HG03108 (cell line): ENCODE measurements around the gene DEK.
"Not testable (repeated sequence)": the region's sequence is repeated elsewhere in the genome, so short reads cannot be mapped to it uniquely, and the experiment has no call there.

ENCODE experiments used
- ATAC-seq: cut with Tn5 transposase; IDR thresholded peaks from one replicate; pipeline ENCODE4 v1.9.1; 2021; ENCODE audit warnings: moderate library complexity; ENCODE audit not compliant: unreplicated experiment

Gene DEK

DNA sequence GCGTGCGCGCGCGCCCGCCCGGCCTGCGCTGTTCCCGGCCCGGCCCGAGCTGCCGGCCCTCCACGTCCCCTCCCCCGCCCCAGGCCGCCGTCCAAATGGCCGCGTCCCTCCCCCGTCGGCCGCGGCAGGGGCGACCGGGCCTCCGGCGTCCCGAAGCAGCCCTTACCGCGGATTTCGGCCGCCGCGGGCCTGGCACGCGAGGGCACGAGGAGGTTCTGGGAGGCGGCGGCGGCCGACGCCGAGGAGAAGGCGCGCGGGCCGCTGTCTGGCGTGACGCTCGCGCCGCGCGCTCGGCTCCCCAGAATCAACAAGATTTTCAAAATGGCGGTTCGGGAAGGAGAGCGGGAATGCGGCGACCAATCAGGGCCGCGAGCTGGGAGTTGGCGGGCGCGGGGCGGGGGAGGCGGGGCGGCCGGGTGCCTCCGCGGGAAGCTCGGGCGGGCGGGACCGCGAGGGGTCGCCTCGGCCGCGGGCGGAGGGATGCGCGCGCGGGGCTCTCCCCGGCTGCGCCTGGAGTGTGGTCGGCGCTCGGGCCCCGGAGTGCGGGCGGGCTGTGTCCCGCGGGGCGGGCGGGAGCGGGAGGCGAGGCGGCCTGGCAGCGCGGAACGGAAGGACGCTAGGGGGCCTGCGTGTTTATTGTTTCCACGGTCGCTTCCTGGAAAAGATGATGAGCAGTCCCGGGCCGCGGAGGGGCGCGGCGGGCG lies at the start of gene DEK:
Gene DEK, minus strand, starts transcription at position 312 of the 704 bp plus-strand sequence. CDS start 543 bp downstream, outside the sequence.
- ATAC-seq, result peak; percentile 32

- no peak for ATAC-seq
Observed at GRCh38 chr6:18312368-18312767, 48.0 kb upstream of the DEK start.

DNA sequence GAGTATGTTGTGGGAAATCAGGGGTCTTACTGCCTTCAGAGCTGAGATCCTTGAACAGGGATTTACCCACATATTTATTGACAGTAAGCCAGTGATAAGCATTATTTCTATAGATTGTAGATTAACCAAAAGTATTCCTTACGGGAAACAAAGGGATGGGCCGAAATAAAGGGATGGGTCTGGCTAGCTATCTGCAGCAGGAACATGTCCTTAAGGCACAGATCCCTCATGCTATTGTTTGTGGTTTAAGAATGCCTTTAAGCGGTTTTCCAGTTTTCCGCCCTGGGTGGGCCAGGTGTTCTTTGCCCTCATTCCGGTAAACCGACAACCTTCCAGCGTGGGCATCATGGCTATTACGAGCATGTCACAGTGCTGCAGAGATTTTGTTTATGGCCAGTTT lies 45.7 kb upstream of the DEK start:
- not testable (repeated sequence) for ATAC-seq

DNA sequence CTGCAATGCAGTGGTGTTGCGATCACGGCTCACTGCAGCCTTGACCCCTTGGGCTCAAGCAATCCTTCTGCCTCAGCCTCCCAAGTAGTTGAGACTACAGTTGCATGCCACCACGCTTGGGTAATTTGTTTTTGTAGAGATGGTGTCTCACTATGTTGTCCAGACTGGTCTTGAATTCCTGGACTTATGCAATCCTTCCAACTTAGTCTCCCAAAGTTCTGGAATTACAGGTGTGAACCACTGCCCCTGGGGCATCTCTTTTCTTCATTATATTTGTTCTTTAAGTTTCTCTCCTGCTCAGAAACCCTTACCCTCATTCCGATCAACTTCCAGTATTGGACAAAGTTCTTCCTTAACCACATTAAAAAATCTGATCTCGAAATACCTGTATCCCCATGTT lies 44.7 kb upstream of the DEK start:
- ATAC-seq, result no peak

GRCh38 chr6:18308070-18308735 lies 43.9 kb upstream of the DEK start:
- ATAC-seq, result no peak

DNA sequence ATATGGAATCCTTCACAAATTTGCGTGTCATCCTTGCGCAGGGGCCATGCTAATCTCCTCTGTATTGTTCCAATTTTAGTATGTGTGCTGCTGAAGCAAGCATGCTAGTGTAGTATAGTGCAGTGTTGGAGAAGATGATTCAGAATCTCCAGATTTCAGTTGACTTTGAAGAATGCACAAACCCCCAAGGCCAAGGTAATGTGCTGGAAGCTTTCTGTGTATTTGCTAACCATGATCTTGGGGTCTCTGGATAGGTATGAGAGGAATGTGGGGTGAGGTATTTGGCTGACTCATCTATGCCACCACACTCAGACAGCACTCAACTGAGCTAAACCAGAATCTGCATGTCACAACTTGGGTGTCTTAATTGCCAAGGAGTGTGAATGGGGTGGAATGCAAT lies 42.6 kb upstream of the DEK start:
- ATAC-seq, result no peak

DNA sequence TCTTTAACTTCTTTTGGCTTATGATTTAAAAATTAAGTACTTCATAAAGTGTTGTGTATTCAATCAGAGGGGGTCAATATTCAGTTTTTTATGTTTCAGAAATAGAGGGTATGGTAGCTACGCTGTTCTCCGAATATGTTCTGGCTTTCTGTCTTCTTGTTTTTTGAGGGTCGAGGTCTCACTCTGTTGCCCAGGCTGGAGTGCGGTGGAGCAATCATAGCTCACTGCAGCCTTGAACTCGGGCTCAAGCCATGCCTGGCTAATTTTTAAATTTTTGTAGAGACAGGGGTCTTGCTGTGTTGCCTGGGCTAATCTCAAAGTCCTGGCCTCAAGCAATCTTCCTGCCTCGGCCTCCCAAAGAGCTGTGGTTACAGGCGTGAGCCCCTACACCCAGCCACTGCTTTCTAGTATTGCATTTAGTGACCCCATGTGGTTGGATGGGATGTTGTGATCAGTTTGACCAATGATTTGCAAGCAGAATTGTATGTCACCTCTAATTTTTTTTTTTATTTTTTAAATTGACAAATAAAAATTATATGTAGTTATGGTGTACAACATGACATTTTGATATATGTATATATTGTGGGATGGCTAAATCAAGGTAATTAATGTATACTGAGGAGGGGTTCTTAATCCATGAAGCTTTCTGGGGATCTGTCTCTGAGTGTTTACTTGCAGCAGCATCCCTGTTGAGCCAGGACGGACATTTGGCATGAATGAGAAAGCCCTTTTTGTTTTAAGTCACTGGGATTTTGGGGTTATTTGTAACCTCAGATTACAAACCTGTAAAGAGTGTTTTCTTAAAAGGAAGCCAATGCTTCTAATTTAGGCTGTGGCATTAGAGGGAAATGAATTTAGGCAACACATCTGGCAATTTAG lies 38.5 kb upstream of the DEK start:
- ATAC-seq, result no peak

DNA sequence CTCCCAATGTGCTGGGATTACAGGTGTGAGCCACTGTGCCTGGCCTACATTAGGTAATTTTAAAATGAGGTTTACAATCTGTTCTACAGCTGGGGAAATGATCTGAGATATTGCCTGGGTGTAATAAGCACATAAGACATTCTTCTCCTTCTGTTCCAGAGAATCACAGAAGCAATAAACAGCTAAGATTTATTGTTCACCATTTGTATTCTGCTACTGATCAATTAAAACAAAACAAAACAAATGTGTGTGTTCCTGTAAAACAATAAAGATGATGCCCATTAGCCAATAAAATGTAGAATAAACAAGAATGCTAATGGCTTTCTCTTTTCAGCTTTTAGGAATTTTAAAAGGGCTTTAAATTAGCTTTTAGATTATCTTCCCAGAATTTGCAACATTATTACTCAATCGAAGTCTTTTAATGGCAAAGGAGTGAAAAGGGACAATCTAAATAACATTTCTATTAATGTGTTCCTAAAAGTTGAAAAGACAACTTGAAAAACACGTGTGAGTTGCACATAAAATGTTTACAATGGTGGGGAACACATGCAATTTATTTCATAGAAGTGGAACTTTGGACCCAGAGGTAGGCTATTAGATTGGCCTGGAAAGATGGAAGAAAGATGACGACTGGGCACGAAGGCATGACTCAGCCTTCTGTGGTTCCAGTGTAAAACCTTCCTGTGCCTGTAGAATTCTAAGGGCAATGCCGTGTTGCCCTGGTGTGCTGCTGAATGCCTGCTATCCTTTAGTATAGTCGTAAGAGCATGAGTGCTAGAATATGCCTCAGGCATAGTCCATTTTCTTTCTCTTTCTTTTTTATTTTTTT lies 29.0 kb upstream of the DEK start:
- ATAC-seq, result no peak

GRCh38 chr6:18289283-18289682 lies 25.0 kb upstream of the DEK start:
- no peak for ATAC-seq

GRCh38 chr6:18284261-18284660 lies 19.9 kb upstream of the DEK start:
- no peak for ATAC-seq

- no peak for ATAC-seq
Observed at GRCh38 chr6:18281564-18281963, 17.2 kb upstream of the DEK start.

- no peak for ATAC-seq
Observed at GRCh38 chr6:18280084-18280483, 15.8 kb upstream of the DEK start.

DNA sequence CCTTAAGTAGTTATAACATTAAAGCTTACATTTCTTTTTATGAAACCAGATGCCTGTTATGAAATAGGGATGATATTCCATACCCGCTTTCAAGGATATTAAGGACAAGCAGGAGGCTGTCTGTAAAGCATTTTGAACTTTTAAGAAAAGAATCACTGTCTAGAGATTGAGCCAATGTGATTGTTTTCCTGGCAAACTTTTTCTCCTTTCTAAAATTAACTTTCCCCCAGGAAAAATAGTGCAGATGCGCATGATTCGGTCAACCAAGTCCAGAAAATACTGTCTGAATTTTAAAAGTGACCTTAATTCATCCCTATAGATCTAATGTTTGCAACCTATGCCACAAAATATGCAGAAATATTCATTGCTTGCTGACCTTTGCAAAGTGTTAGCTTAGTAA lies 15.1 kb upstream of the DEK start:
- ATAC-seq, result no peak

- ATAC-seq, result no peak
Observed at GRCh38 chr6:18277237-18278006, 13.1 kb upstream of the DEK start.

GRCh38 chr6:18276610-18277236 lies 12.4 kb upstream of the DEK start:
- no peak for ATAC-seq

DNA sequence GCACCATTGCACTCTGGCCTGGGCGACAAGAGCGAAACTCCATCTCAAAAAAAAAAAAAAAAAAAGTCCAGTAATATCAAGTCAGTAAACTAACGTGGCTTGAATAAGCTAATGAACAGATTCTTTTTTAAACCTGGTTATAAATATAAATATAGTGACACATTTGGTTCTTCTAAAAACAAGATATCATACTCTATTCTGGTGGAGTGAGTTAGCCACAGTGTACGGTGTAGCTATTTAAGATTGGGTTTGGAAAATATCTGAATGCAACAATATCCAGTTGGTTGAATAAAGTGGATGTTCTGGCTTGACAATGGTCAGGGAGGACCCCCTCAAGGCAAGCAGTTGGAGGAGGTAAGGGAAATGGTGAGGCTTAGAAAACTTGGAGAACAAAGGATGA lies 5.9 kb upstream of the DEK start:
- ATAC-seq, result no peak

DNA sequence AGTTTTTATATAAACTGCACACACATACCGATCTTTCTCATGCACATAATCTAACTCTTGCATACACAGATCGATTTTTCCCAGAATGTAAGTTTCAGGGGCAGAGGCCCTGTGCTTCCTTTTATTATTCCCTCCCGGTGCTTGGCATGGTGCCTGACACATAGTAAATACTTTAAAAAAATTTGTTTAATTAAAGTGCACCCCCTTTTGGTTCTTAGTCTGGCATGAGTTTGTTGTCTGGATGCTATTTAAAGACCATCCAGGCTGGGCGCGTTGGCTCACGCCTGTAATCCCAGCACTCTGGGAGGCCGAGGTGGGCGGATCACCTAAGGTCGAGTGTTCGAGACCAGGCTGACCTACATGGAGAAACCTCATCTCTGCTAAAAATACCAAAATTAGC lies 5.4 kb upstream of the DEK start:
- ATAC-seq, result no peak

DNA sequence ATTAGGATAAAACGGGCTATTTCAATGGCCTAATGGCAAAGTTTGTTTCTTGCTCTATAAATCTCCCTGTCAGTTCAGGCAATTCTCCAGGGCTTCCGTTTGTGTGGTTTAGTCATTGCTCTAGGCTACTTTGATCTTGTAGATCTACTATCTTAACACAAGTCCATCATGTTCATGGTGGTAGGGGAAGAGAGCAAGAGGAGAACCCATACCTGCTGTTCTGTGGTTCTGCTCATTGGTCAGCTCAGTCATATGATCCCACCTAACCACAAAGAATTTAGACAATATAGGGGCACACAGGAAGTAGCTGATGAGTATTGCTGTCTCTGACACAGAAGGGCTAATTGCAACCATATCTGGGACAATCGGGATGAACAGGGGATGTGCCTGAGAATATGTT lies 4.9 kb upstream of the DEK start:
- no peak for ATAC-seq

DNA sequence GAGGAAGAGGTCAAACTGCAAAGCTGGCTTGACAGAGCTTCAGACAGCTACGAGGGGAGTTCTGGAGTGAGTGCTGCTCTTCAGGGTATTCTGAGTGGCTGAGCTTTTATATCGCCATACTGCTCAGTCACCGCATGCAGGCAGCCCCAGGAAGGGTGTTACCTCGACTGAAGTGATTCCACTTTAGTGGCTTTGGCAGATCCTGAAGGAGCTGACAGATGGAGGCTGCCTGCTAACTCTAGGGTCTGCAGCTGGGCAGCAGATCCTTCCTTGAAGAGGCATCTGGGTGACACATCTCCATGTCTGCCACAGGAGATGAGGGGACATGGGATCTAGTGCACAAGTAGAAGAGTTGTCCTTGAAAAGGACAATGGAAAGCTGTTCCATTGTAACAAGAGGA lies 3.7 kb upstream of the DEK start:
- no peak for ATAC-seq

- no peak for ATAC-seq
Observed at GRCh38 chr6:18266523-18266912, 2.2 kb upstream of the DEK start.
